HepG2 (cell line): Measurements from ENCODE around the gene SLIT1. TPM values are rescaled to one million over a fixed set of nuclear protein-coding genes. Genes with fewer than 3 reads are reported as not detected.

Experiments used
- GMEB2 ChIP-seq: IDR thresholded peaks from 2 replicates; pipeline ENCODE4 v1.6.1; 2016; ENCODE audit warnings: missing biosample characterization, missing genetic modification reagents, low read depth
- HBP1 ChIP-seq: IDR thresholded peaks from 2 replicates; pipeline ENCODE4 v1.6.1; 2016; ENCODE audit warnings: low read depth, control low read depth
- HIVEP1 ChIP-seq: sonication (generic); formaldehyde crosslinking; IDR thresholded peaks from 2 replicates; pipeline ENCODE4 v1.4.0; 2020; ENCODE audit warnings: mild to moderate bottlenecking, missing genetic modification reagents
- IRF2 ChIP-seq: IDR thresholded peaks from 2 replicates; pipeline ENCODE4 v1.6.1; 2018; ENCODE audit warnings: missing genetic modification reagents, missing compliant biosample characterization
- NCOA2 ChIP-seq: sonication (generic); formaldehyde crosslinking; IDR thresholded peaks from 2 replicates; pipeline ENCODE4 v1.8.0; 2022; ENCODE audit warnings: inconsistent platforms
- PHF21A ChIP-seq: sonication (generic); formaldehyde crosslinking; IDR thresholded peaks from 2 replicates; pipeline ENCODE4 v1.5.0; 2020; ENCODE audit warnings: mild to moderate bottlenecking, missing genetic modification reagents
- RERE ChIP-seq: IDR thresholded peaks from 2 replicates; pipeline ENCODE4 v1.6.1; 2016; ENCODE audit warnings: low read depth, missing genetic modification reagents, missing compliant biosample characterization
- REXO4 ChIP-seq: sonication (generic); formaldehyde crosslinking; IDR thresholded peaks from 2 replicates; pipeline ENCODE4 v1.8.0; 2022; ENCODE audit warnings: missing genetic modification reagents, mild to moderate bottlenecking, borderline replicate concordance
- SOX13 ChIP-seq, 3 experiments: fragments of 450-650 bp in 1 of 3; sonication (generic) in 1 of 3; formaldehyde crosslinking in 1 of 3; IDR thresholded peaks in 2 of 3; conservative IDR thresholded peaks in 1 of 3; 2 replicates each; pipeline versions ENCODE4 v1.5.0 to v1.6.1; 2016 to 2020; ENCODE audit warnings: antibody characterized with exemption in 1 of 3, mild to moderate bottlenecking in 1 of 3, missing compliant biosample characterization in 1 of 3, missing genetic modification reagents in 1 of 3, moderate library complexity in 1 of 3
- SOX5 ChIP-seq: IDR thresholded peaks from 2 replicates; pipeline ENCODE4 v1.6.1; 2016; ENCODE audit warnings: borderline replicate concordance
- ZBTB10 ChIP-seq: sonication (generic); formaldehyde crosslinking; IDR thresholded peaks from 2 replicates; pipeline ENCODE4 v1.4.0; 2020; ENCODE audit warnings: missing genetic modification reagents, borderline replicate concordance
- ZNF430 ChIP-seq: sonication (generic); formaldehyde crosslinking; IDR thresholded peaks from 2 replicates; pipeline ENCODE4 v1.9.0; 2021; ENCODE audit warnings: mild to moderate bottlenecking, missing genetic modification reagents
- ZNF639 ChIP-seq: conservative IDR thresholded peaks from 2 replicates; pipeline ENCODE4 v1.6.1; 2018; ENCODE audit warnings: missing genetic modification reagents
- polyA plus RNA-seq, 8 experiments: library from polyadenylated mRNA; depleted of rRNA in 3 of 8; stranded (reverse) in 7 of 8; unstranded in 1 of 8; fragments of >200 nt; fragmentation: Illumina TruSeq in 4 of 8; extraction: Trizol in 4 of 8; gene quantifications; 2 replicates each; pipeline versions ENCODE4 v1.2.1 to v1.2.3, GENCODE V29; 2011 to 2016; ENCODE audit warnings: low read depth in 4 of 8, missing spikeins in 1 of 8, mixed read lengths in 1 of 8; ENCODE audit not compliant: insufficient read depth in 1 of 8
- total RNA-seq, 5 experiments: library from RNA; depleted of rRNA; stranded (reverse); fragments of >200 nt; fragmentation: Illumina TruSeq; extraction: Trizol; gene quantifications; 2 replicates each; pipeline ENCODE4 v1.2.3, GENCODE V29; 2016; ENCODE audit warnings: low read depth in 1 of 5

Gene SLIT1
- total and polyA plus RNA-seq, 2 of the 13 experiments (the other 11 are each of a cell fraction or from before 2014, with no cell fraction given), result 0.09 to 0.33 TPM

GRCh38 chr10:97140049-97140846 is 45.5 kb downstream of the SLIT1 start (continued):
- peak; percentile 99 for TF ChIP-seq ZBTB10 (CRISPR knock-in tag)
- TF ChIP-seq REXO4, result no peak
- 0 out of 2 replicates have a peak, but pooled peaks have one; percentile 45 for TF ChIP-seq HBP1 (CRISPR knock-in tag)
- TF ChIP-seq GMEB2 (CRISPR knock-in tag), result no peak
- TF ChIP-seq IRF2 (CRISPR knock-in tag), result peak; percentile 60; the same call in 1 of the 2 replicates
- TF ChIP-seq RERE (CRISPR knock-in tag), result peak; percentile 93
- peak; percentile 84 for TF ChIP-seq SOX13 (IDR thresholded peaks at IDR 0.05)
- TF ChIP-seq SOX13 (CRISPR knock-in tag; conservative IDR thresholded peaks at IDR 0.05 in 1 of 2, IDR thresholded peaks at IDR 0.05 in 1 of 2), result peak in 1 of 2 experiments; percentile 92; a peak in 2 of 4 replicates
- peak; percentile 98 for TF ChIP-seq PHF21A (CRISPR knock-in tag)
- TF ChIP-seq ZNF430 (CRISPR knock-in tag), result peak; percentile 78
- TF ChIP-seq ZNF639 (CRISPR knock-in tag), result peak; percentile 57; the same call in 1 of the 2 replicates
- TF ChIP-seq SOX5 (CRISPR knock-in tag), result peak; percentile 92
- peak; percentile 98 for TF ChIP-seq NCOA2 (CRISPR knock-in tag)
- peak; percentile 78 for TF ChIP-seq HIVEP1 (CRISPR knock-in tag)
